AML-193 (cell line): ENCODE results near the gene XPNPEP3.
"Not testable (repeated sequence)": the region's sequence is repeated elsewhere in the genome, so short reads cannot be mapped to it uniquely, and the experiment has no call there.

Source experiments
- DNase-seq, 2 experiments: peaks; one replicate each; lab custom pipeline; 2025; lab: John Stamatoyannopoulos, UW

XPNPEP3 gene

GRCh38 chr22:40856513-40857308 is at the start of gene XPNPEP3, which contains the start of gene ST13:
Gene XPNPEP3, plus strand, starts transcription at chr22:40857148. Its CDS starts 34 bp downstream, at chr22:40857182.
Gene ST13, minus strand, starts transcription at chr22:40856639. Its CDS starts 99 bp downstream, at chr22:40856540.
- DNase-seq = peak; percentile 86 to 88

GRCh38 chr22:40808018-40808841 is 48.7 kb upstream of the XPNPEP3 start:
- DNase-seq = no peak

- no peak for DNase-seq
Measured at GRCh38 chr22:40813912-40814315, 43.0 kb upstream of the XPNPEP3 start.

GRCh38 chr22:40817737-40818136 is 39.2 kb upstream of the XPNPEP3 start:
- no peak for DNase-seq

GRCh38 chr22:40818192-40818746 is 38.7 kb upstream of the XPNPEP3 start:
- peak in 1 of 2 experiments; percentile 4 for DNase-seq

GRCh38 chr22:40818747-40819598 is 38.0 kb upstream of the XPNPEP3 start, which contains the start of gene SLC25A17:
Gene SLC25A17, minus strand, starts transcription at chr22:40819346. Its CDS starts 98 bp downstream, at chr22:40819248.
- DNase-seq = peak; percentile 68 to 78

GRCh38 chr22:40819599-40820140 is 37.3 kb upstream of the XPNPEP3 start:
- peak; percentile 8 to 13 for DNase-seq

GRCh38 chr22:40823426-40823825 is 33.5 kb upstream of the XPNPEP3 start:
- no peak for DNase-seq

- DNase-seq = not testable (repeated sequence)
Measured at GRCh38 chr22:40826292-40826691, 30.7 kb upstream of the XPNPEP3 start.

- no peak for DNase-seq
Measured at GRCh38 chr22:40826984-40827741, 29.8 kb upstream of the XPNPEP3 start.

GRCh38 chr22:40829131-40829530 is 27.8 kb upstream of the XPNPEP3 start:
- DNase-seq = no peak

- no peak for DNase-seq
Measured at GRCh38 chr22:40834619-40835018, 22.3 kb upstream of the XPNPEP3 start.

GRCh38 chr22:40838486-40838885 is 18.5 kb upstream of the XPNPEP3 start:
- DNase-seq = no peak

GRCh38 chr22:40844951-40845350 is 12.0 kb upstream of the XPNPEP3 start:
- no peak for DNase-seq

- DNase-seq = not testable (repeated sequence)
Measured at GRCh38 chr22:40845816-40846215, 11.1 kb upstream of the XPNPEP3 start.

- DNase-seq = no peak
Measured at GRCh38 chr22:40853333-40853732, 3.6 kb upstream of the XPNPEP3 start.

GRCh38 chr22:40853961-40854360 is 3.0 kb upstream of the XPNPEP3 start:
- DNase-seq = no peak

GRCh38 chr22:40855071-40855978 is 1.6 kb upstream of the XPNPEP3 start:
- peak in 1 of 2 experiments; percentile 7 for DNase-seq

GRCh38 chr22:40855979-40856512 is 902 bp upstream of the XPNPEP3 start:
- DNase-seq = peak; percentile 18 to 23
